K562 (cell line): Measurements from ENCODE around the gene NEUROD2. TPM values are rescaled to one million over a fixed set of nuclear protein-coding genes. Genes with fewer than 3 reads are reported as not detected.

Experiments
- ATAC-seq: fragments of 200-7000 bp; cut with Tn5 transposase; 3 replicates; pipeline ENCODE4 v1.9.1; 2020; ENCODE audit warnings: moderate library complexity
- BruUV-seq: library from RNA; stranded (reverse); fragments of 400-500 nt; replicated peaks from 2 replicates; lab custom pipeline; 2021; lab: Mats Ljungman, UMichigan
- CTCF ChIA-PET: fragments of 300-600 bp; formaldehyde crosslinking; extraction: SDS; loops from one replicate; lab custom pipeline; 2021; ENCODE audit warnings: low intra/inter-chr PET ratio; lab: Yijun Ruan, JAX
- POLR2A ChIA-PET: fragments of 300-600, 350-650 bp; sonication (Branson Sonifier 250); formaldehyde crosslinking; extraction: SDS; loops from one replicate; lab custom pipeline; 2021; ENCODE audit warnings: antibody characterized with exemption, inconsistent platforms; lab: Yijun Ruan, JAX
- DNase-seq, 4 experiments: peaks; one replicate each; pipeline versions ENCODE4 v3.0.0 to v3.0.0-alpha.2; 2011 to 2018; ENCODE audit warnings: low spot score in 3 of 4, mixed read lengths in 3 of 4; ENCODE audit errors: extremely low read depth in 1 of 4
- FAIRE-seq: peaks from 2 replicates; lab custom pipeline; 2011; peaks lifted over from hg19 to GRCh38; lab: Jason Lieb, UNC
- H2AFZ ChIP-seq: 2 replicates; pipeline ENCODE4 v1.6.0; 2011; ENCODE audit warnings: low read depth, low read length, control low read depth, inconsistent platforms
- H3K27ac ChIP-seq: fragments of 200-600 bp; 3 replicates; pipeline ENCODE4 v1.8.0; 2011; ENCODE audit warnings: low read depth, mild to moderate bottlenecking, control low read depth, inconsistent platforms, low read length, moderate library complexity, mixed read lengths; ENCODE audit errors: extremely low read depth
- H3K27me3 ChIP-seq, 2 experiments: fragments of 300-600 bp in 1 of 2; 2 replicates in 1 of 2; 3 replicates in 1 of 2; pipeline versions ENCODE4 v1.6.0 to v1.8.0; 2011; ENCODE audit warnings: inconsistent platforms in 2 of 2, low read length in 2 of 2, mild to moderate bottlenecking in 1 of 2, mixed read lengths in 1 of 2, moderate library complexity in 1 of 2; ENCODE audit not compliant: control insufficient read depth in 2 of 2, insufficient read depth in 2 of 2
- H3K36me3 ChIP-seq: fragments of 300-600 bp; 3 replicates; pipeline ENCODE4 v1.8.0; 2011; ENCODE audit warnings: mild to moderate bottlenecking, low read length, inconsistent platforms; ENCODE audit not compliant: control insufficient read depth, insufficient read depth
- H3K4me1 ChIP-seq, 2 experiments: fragments of 200-600 bp in 1 of 2; replicated peaks in 1 of 2; 2 replicates in 1 of 2; 3 replicates in 1 of 2; pipeline versions ENCODE4 v1.5.1 to v1.8.0; 2011; ENCODE audit warnings: inconsistent platforms in 2 of 2, low read length in 2 of 2, mild to moderate bottlenecking in 1 of 2, mixed read lengths in 1 of 2, moderate library complexity in 1 of 2; ENCODE audit not compliant: control insufficient read depth in 2 of 2, insufficient read depth in 2 of 2
- H3K4me2 ChIP-seq: 2 replicates; pipeline ENCODE4 v1.6.1; 2011; ENCODE audit warnings: low read length, control low read depth, inconsistent platforms, mixed read lengths; ENCODE audit not compliant: insufficient read depth
- H3K4me3 ChIP-seq: fragments of 200-600 bp; sonication (generic), shearing (Covaris generic); 2 replicates; pipeline ENCODE4 v1.5.1; 2016; ENCODE audit warnings: control low read depth, inconsistent platforms
- H3K79me2 ChIP-seq: fragments of 200-600 bp; 3 replicates; pipeline ENCODE4 v1.8.0; 2011; ENCODE audit warnings: low read length, inconsistent platforms; ENCODE audit not compliant: control insufficient read depth, insufficient read depth
- H3K9ac ChIP-seq, 2 experiments: 2 replicates each; pipeline versions ENCODE4 v1.6.0 to v1.6.1; 2011; ENCODE audit warnings: low read depth in 2 of 2, low read length in 2 of 2, control low read depth in 1 of 2, inconsistent platforms in 1 of 2, mild to moderate bottlenecking in 1 of 2, mixed read lengths in 1 of 2; ENCODE audit not compliant: insufficient read depth in 1 of 2
- H3K9me1 ChIP-seq: one replicate; pipeline ENCODE4 v1.6.0; 2011; ENCODE audit warnings: inconsistent platforms, mild to moderate bottlenecking, low read length, moderate library complexity; ENCODE audit not compliant: control insufficient read depth, insufficient read depth
- H3K9me3 ChIP-seq: replicated peaks from 2 replicates; pipeline ENCODE4 v1.5.1; 2011; ENCODE audit warnings: low read depth, low read length, inconsistent platforms; ENCODE audit not compliant: control insufficient read depth, insufficient read depth
- H4K20me1 ChIP-seq: replicated peaks from 2 replicates; pipeline ENCODE4 v1.6.1; 2011; ENCODE audit warnings: low read length, inconsistent platforms, mixed read lengths; ENCODE audit not compliant: control insufficient read depth, insufficient read depth
- NEUROD1 ChIP-seq: fragments of 150-350 bp; IDR thresholded peaks from 2 replicates; pipeline ENCODE4 v1.6.1; 2014; ENCODE audit warnings: borderline replicate concordance, low read length, low read depth; ENCODE audit not compliant: partially characterized antibody
- PCBP1 ChIP-seq: fragments of 200-400 bp; formaldehyde crosslinking; IDR thresholded peaks from 2 replicates; pipeline ENCODE4 v1.6.1; 2018; ENCODE audit warnings: mild to moderate bottlenecking, low read depth, low read length; ENCODE audit not compliant: poor library complexity, severe bottlenecking
- POLR3G ChIP-seq: IDR thresholded peaks from 2 replicates; pipeline ENCODE4 v1.6.1; 2011; ENCODE audit not compliant: insufficient read length, insufficient replicate concordance; ENCODE audit errors: extremely low read depth
- PURB ChIP-seq: sonication (generic); formaldehyde crosslinking; IDR thresholded peaks from 2 replicates; pipeline ENCODE4 v1.9.0; 2021; ENCODE audit warnings: low read depth, mild to moderate bottlenecking, missing genetic modification reagents
- RFX1 ChIP-seq: fragments of 450-650 bp; IDR thresholded peaks from 2 replicates; pipeline ENCODE4 v1.6.1; 2016; ENCODE audit warnings: mild to moderate bottlenecking, moderate library complexity
- TEAD2 ChIP-seq: fragments of 450-650 bp; IDR thresholded peaks from 2 replicates; pipeline ENCODE4 v1.6.1; 2016; ENCODE audit warnings: missing genetic modification characterization, control low read depth, missing compliant biosample characterization
- ZBTB17 ChIP-seq: fragments of 450-650 bp; formaldehyde crosslinking; IDR thresholded peaks from 2 replicates; pipeline ENCODE4 v1.4.0; 2020; ENCODE audit warnings: mild to moderate bottlenecking
- WGBS: fragments of 100-300 bp; shearing (Covaris generic); methylation state at CpG from one replicate; pipeline ENCODE4 v1.1.6; 2016; ENCODE audit warnings: low coverage, mixed read lengths; ENCODE audit not compliant: insufficient coverage; ENCODE audit errors: missing lambda C conversion rate; 5-methylcytosine and 5-hydroxymethylcytosine counted together
- in situ Hi-C: fragments of 300-500 bp; cut with MboI; formaldehyde crosslinking; loops from 4 replicates; pipeline ENCODE4 v1.15.0; 2018; ENCODE audit warnings: inconsistent platforms, mixed read lengths
- intact Hi-C: fragments of 100-400 bp; cut with micrococcal nuclease; formaldehyde crosslinking; loops from 2 replicates; pipeline ENCODE4 v1.14.2; 2022
- polyA plus RNA-seq, 8 experiments: library from polyadenylated mRNA; depleted of rRNA in 4 of 8; stranded (reverse) in 5 of 8; unstranded in 3 of 8; fragments of >200 nt; fragmentation: Nextera tagmentation in 2 of 8; fragmentation: Illumina TruSeq in 1 of 8; extraction: Ambion mirVana in 2 of 8; extraction: Trizol in 1 of 8; gene quantifications; 2 replicates each; pipeline versions ENCODE4 v1.2.1 to v1.2.3, GENCODE V29; 2011 to 2014; ENCODE audit warnings: inconsistent platforms in 1 of 8, missing spikeins in 1 of 8
- total RNA-seq, 7 experiments: library from RNA; depleted of rRNA in 6 of 7; stranded (reverse); fragments of >200 nt in 6 of 7; fragmentation: Illumina TruSeq in 2 of 7; extraction: Trizol in 2 of 7; gene quantifications; 2 replicates each; pipeline versions ENCODE4 v1.2.1 to v1.2.3, GENCODE V29; 2011 to 2021; ENCODE audit warnings: low replicate concordance in 1 of 7
- TF ChIP-seq, protein P1 (sequence below): fragments of 450-650 bp; IDR thresholded peaks from 2 replicates; pipeline ENCODE4 v1.7.0; 2016; ENCODE audit warnings: borderline replicate concordance
- TF ChIP-seq, protein P2 (sequence below): IDR thresholded peaks from 2 replicates; pipeline ENCODE4 v1.6.1; 2011; ENCODE audit warnings: borderline replicate concordance, low read depth, mild to moderate bottlenecking, moderate library complexity, low read length; ENCODE audit not compliant: insufficient read depth, poor library complexity, severe bottlenecking

Gene NEUROD2
- total and polyA plus RNA-seq, 9 of the 15 experiments (the other 6 are each of a cell fraction or from before 2014, with no cell fraction given), result not detected

DNA sequence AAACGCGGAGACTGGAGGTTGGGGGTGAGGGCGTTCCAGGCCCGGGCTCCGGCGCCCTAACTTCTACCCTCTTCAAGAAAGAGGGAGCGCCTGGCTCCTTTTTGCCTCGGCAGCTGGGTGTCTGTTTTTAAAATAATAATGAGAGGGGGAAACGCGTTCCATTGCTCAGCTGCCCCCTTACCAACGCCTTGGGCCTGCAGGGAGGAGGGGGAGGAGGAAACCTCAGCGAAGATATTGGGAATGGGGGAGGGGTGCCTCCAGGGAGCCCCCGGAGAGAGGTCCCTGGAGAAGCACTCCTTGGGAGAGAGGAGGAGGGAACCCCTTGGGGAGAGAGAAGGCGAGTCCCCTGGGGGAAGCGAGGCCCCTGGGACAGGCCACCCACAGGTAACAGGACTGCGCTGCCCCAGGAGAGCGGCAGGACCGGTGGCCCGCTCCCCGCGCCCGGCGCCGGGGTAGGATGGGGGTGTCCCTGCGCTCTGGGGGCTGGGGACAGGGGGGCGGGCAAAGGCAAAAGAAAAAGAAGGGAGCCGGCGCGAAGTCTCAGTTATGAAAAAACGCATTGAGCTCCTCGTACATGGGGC, 2.7 kb downstream of the NEUROD2 start:
- FAIRE-seq, result no peak
- no peak overlapping the region for H3K9ac ChIP-seq
- H3K9me3 ChIP-seq, result no peaks in the 10 kb centered on the region
- no TSS peak for BruUV-seq
- H3K27ac ChIP-seq, result no peak overlapping the region
- H4K20me1 ChIP-seq, result peaks cover 9% of the 10 kb centered on the region
- H3K79me2 ChIP-seq, result no peaks in the 10 kb centered on the region
- no peaks in the 10 kb centered on the region for H3K9me1 ChIP-seq
- H3K4me2 ChIP-seq, result no peak overlapping the region
- in situ Hi-C loops (loop anchor here (5.0 kb wide), 1 partner anchor 48 kb away; no protein-coding TSS in a partner anchor), intact Hi-C loops (no loop called here)
- no peak for TF ChIP-seq TEAD2 (tag)
- TF ChIP-seq PCBP1, result peak; percentile 33
- DNase-seq, result peak in 1 of 4 experiments; percentile 18
- ATAC-seq, result no peak
- peaks cover 47 to 65% of the 10 kb centered on the region in 2 experiments for H3K27me3 ChIP-seq
- no peak overlapping the region for H3K4me3 ChIP-seq
- CTCF ChIA-PET, result no interaction called here
- WGBS, result 31% methylated on average over 22 of the region's 31 CpGs
- H2AFZ ChIP-seq, result no peak overlapping the region
- peaks cover 4 to 43% of the 10 kb centered on the region in 2 experiments; a peak in 3 of 5 replicates for H3K4me1 ChIP-seq
- POLR2A ChIA-PET, result interaction anchor here (0.7 kb wide), 1 partner anchor 25 kb away, joined by 3 read pairs; no protein-coding TSS in a partner anchor
- no peaks in the 10 kb centered on the region for H3K36me3 ChIP-seq

DNA sequence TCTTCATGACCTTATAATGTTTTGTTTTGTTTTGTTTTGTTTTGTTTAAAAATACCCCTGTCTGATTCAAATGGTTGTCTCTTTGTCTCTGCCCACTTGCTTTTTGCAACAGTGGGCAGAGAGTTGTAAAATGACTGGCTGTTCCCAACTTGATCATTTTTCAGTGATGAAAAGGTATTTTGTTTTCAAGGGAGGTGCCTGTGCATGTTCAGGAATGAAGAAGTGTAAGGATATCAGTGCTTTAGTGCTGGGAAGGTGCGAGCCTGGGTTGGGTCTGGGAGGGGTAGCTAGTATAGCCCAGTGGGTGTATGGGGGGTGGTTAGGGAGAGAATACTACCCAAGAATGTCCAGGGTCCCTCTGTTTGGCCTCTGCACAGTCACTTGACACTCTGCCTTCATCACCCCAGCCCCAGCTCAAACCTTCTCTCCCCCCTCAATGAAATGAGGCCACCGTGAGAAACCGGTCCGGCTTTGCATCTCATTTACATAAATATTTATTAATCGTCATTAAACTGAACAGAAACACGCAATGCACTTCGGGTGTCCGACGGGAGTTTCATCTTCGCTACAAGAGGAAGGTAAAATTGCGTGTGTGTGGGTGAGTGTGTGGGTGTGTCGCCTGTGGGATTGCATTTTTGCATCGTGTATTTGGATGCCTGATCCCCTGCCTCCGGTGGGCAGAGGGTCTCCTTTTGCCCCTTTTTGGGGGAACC, 4.3 kb downstream of the NEUROD2 start:
- Histone ChIP-seq H4K20me1 (peaks cover 3% of the 10 kb centered on the region), H3K36me3 (no peaks in the 10 kb centered on the region), H2AFZ (no peak overlapping the region), H3K9me3 (no peaks in the 10 kb centered on the region), H3K27ac (no peak overlapping the region), H3K4me2 (no peak overlapping the region), H3K27me3 (peaks cover 62 to 80% of the 10 kb centered on the region in 2 experiments), H3K79me2 (no peaks in the 10 kb centered on the region), H3K4me1 (peaks cover under 1 to 55% of the 10 kb centered on the region in 2 experiments; a peak in 3 of 5 replicates), H3K9me1 (no peaks in the 10 kb centered on the region), H3K4me3 (no peak overlapping the region), H3K9ac (no peak overlapping the region)
- CTCF ChIA-PET, result no interaction called here
- FAIRE-seq (no peak), ATAC-seq (no peak), DNase-seq (no peak)
- no TSS peak for BruUV-seq
- in situ Hi-C loops (loop anchor here (5.0 kb wide), 1 partner anchor 46 kb away; no protein-coding TSS in a partner anchor), intact Hi-C loops (no loop called here)
- POLR2A ChIA-PET, result interaction anchor here (0.5 kb wide), 1 partner anchor 14 kb away, joined by 3 read pairs; no protein-coding TSS in a partner anchor
- WGBS, result under 1% methylated on average over 14 of the region's 14 CpGs
- no peak for TF ChIP-seq NEUROD1
- TF ChIP-seq PURB, result no peak
- no peak for TF ChIP-seq RFX1
- no peak for TF ChIP-seq POLR3G
- TF ChIP-seq ZBTB17 (CRISPR knock-in tag), result no peak
- TF ChIP-seq, protein P1, sequence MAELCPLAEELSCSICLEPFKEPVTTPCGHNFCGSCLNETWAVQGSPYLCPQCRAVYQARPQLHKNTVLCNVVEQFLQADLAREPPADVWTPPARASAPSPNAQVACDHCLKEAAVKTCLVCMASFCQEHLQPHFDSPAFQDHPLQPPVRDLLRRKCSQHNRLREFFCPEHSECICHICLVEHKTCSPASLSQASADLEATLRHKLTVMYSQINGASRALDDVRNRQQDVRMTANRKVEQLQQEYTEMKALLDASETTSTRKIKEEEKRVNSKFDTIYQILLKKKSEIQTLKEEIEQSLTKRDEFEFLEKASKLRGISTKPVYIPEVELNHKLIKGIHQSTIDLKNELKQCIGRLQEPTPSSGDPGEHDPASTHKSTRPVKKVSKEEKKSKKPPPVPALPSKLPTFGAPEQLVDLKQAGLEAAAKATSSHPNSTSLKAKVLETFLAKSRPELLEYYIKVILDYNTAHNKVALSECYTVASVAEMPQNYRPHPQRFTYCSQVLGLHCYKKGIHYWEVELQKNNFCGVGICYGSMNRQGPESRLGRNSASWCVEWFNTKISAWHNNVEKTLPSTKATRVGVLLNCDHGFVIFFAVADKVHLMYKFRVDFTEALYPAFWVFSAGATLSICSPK, result no peak
- TF ChIP-seq, protein P2, sequence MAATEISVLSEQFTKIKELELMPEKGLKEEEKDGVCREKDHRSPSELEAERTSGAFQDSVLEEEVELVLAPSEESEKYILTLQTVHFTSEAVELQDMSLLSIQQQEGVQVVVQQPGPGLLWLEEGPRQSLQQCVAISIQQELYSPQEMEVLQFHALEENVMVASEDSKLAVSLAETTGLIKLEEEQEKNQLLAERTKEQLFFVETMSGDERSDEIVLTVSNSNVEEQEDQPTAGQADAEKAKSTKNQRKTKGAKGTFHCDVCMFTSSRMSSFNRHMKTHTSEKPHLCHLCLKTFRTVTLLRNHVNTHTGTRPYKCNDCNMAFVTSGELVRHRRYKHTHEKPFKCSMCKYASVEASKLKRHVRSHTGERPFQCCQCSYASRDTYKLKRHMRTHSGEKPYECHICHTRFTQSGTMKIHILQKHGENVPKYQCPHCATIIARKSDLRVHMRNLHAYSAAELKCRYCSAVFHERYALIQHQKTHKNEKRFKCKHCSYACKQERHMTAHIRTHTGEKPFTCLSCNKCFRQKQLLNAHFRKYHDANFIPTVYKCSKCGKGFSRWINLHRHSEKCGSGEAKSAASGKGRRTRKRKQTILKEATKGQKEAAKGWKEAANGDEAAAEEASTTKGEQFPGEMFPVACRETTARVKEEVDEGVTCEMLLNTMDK, result no peak
